Body of pancreas (tissue), 4 donors: Measurements from ENCODE around the gene PSD4.

Source experiments
- CTCF ChIP-seq, 7 experiments: fragments of 450-650 bp in 4 of 7; fragments of 200-600 bp in 3 of 7; sonication (generic) in 3 of 7; IDR thresholded peaks; one replicate each; pipeline ENCODE4 v1.5.1; 2016 to 2019; ENCODE audit warnings: antibody characterized with exemption in 7 of 7
- POLR2A ChIP-seq, 3 donors: fragments of 450-650 bp; IDR thresholded peaks; one replicate each; pipeline ENCODE4 v1.6.1; 2016; ENCODE audit warnings: antibody characterized with exemption in 3 of 3, mild to moderate bottlenecking in 2 of 3

GRCh38 chr2:113142290-113142689 lies 31.5 kb upstream of the PSD4 start:
- TF ChIP-seq CTCF (IDR thresholded peaks at IDR 0.05), result no peak
- no peak for TF ChIP-seq POLR2A (IDR thresholded peaks at IDR 0.05)
